Stimulated activated CD4-positive, alpha-beta T cell treated with anti-CD3 and anti-CD28 coated beads, Interleukin-1b, Interleukin-23, amount 100 ng/mL, for 1 hour (primary cell): ENCODE results near the gene HHAT.

Experiments used
- DNase-seq, 2 donors: peaks; one replicate each; pipeline ENCODE4 v3.0.0-alpha.2; 2020; ENCODE audit warnings: low read depth in 2 of 2

Gene HHAT

GRCh38 chr1:210551899-210552298 lies 223.2 kb downstream of the HHAT start:
- no peak for DNase-seq

GRCh38 chr1:210553711-210554110 lies 225.0 kb downstream of the HHAT start:
- no peak for DNase-seq

GRCh38 chr1:210554382-210554781 lies 225.7 kb downstream of the HHAT start:
- no peak for DNase-seq

DNA sequence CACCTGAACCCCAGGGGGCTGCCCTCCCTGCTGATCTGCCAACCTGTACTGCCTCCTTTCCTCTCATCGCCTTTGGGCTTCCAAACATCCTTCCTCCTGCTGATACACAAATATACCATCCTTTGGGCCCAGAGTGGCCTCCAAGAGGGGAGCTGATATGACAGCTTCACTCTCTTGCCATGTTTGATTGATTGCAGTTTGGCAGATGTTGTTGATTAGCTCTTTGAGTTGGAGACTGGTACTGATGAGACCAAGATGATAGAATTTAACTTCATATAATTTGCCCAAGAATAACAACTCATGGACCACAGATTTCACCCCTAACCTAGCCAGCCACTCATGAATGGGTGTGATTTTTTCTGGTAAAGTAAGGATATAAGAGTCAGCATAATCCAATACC lies 227.8 kb downstream of the HHAT start:
- no peak for DNase-seq

DNA sequence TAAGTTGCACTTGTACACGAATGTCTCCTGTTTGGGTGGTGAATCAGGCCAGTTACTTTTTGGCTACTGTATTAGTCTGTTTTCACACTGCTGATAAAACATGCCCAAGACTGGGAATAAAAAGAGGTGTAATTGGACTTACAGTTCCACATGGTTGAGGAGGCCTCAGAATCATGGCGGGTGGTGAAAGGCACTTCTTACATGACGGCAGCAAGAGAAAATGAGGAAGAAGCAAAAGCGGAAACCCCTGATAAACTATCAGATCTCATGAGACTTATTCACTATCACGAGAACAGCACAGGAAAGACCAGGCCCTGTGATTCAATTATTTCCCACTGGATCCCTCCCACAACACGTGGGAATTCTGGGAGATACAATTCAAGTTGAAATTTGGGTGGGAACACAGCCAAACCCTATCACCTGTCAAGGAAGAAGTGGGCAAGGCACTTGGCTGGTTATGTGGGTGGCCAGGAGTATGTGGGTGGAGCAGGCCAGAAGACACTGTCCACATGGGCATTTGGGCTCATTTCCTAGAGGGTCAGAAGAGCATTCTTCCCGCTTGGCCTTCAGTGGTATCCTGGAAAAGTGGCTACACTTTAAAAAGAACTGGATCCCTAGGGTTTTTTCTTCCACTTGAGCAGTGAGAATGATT lies 228.8 kb downstream of the HHAT start:
- no peak for DNase-seq

DNA sequence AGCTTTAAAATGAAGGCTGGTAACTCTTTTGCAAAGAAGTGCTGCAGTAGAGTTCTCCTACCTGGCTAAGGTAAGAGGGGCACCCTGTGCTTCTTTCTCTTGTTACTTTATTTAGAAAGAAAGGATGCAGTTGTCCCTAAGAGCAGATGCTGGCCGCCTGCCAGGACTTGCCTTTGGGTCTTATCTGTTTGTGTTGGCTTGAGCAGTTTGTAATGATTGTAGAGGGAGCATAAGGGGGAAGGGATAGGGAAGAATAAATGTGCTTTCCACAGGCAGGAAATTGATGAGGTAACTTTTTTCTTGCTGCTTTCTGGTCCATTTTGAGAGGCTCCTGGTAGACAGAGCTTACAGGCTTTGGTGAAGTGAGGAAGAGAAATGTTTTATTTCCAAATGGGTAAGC lies 229.6 kb downstream of the HHAT start:
- DNase-seq = no peak

DNA sequence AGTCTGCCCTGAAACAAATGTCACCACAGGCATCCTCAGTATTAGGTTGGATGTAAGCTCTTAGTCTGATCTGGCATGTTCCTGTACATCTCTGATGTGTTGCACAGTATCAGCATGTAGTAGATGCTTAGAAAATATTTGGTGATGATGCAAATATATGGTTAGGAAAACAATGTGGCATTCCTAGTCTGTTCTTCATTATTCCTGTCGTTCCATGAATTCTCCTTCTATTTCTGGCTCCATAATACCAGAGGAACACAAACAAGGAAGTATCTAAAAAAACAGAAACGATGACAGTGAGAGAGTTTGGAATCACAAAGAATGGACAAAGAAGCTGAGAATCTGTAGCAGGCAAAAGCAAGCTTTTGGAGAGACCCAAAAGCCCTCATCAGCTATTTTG lies 236.6 kb downstream of the HHAT start:
- DNase-seq = no peak

DNA sequence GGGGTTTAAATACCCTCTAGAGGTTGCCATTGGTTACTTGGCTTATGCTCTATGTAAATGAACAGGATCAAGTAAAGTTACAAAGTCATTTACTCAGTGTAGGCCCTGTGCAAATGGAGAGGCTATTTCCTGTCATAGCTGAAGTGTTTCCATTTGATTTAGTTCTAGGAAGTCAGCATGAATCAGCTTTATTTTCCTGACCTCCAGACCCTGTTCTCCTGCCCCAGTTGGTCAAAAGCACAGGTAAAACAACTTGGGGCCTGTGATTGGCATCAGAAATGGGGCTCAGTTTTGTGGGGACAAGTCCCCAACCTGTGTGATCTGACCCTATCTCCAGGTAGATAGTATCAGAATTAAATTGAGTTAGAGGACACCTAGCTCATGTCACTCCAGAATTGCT lies 239.9 kb downstream of the HHAT start:
- DNase-seq = no peak

GRCh38 chr1:210570116-210570515 lies 241.4 kb downstream of the HHAT start:
- no peak for DNase-seq

DNA sequence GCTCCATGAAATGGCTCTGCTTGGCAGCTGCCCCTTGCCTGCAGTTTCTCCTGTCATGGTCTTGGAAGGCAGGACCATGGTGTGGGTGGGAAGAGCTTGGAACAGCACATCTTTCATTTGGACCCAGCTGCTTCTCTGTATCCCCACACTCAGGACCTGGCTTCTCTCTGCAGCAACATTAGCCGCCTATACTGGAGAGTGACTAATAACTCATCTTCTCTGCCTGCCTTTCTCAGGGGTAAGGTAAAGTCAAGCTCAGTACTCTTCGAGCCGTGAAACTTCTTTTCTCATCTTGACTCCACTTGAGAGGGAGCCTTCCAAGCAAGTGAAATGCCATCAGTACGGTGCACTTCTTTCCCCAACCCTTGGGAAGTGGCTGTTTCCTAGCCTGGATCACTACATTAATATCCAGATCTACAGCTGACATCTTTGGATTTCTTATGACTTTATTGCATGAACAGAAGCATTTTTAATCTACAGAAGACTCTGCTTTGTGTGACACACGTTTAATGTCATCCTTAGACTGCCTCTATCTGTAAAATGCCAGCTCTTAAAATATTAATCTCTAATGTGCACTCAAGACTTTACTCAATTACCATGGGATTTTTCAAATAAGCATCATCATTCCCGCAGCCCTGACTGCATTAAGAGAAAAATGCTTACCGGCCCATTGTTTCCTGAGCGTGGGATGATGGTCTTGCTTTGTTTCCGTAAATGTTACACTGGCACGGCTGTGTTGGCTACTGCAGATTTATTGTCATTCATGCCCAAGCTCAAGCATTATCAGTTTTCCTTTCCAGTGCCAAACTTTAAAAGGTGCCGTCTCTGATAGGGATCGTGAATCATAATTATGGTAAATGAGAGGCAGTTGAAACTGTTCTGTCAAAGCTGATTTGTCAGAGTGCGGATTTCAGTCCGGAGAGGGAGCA lies 242.9 kb downstream of the HHAT start:
- DNase-seq = no peak

GRCh38 chr1:210573141-210573540 lies 244.4 kb downstream of the HHAT start:
- no peak for DNase-seq

DNA sequence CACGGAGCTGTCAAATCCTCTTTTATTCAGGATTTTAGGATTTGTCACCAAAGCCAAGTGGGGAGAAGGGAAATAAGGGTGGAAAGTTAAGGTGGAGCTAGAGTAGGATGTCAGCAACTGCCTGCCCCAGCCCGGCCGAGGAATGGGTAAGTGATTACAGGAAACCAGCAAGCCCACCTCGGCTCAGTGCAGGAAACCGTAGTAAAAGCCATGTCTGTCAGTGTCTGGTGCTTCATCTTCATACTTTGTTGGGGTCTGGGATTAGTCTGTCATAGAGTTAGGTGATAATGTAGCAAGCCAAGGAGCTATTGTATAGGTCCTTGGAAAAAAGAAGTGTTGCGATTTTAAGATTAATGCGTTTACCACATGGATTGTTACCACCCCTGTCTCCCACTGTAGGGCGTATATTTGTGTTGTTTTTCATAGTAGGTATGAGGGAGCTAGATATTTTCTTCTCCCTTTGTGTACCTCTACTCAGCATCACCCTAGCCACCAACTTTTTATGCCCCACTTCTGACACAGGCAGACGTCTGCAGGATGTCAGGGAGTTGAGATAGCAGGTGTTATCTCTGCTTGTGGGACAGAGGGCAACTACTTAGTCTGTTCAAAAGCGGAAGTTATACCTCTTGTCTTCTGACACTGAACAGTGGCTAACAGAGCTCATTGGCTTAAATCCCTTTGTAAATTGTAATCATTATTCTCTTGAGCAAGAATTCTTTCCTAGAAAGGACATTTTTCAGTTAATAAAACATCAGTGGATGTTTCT lies 253.7 kb downstream of the HHAT start:
- DNase-seq = no peak

DNA sequence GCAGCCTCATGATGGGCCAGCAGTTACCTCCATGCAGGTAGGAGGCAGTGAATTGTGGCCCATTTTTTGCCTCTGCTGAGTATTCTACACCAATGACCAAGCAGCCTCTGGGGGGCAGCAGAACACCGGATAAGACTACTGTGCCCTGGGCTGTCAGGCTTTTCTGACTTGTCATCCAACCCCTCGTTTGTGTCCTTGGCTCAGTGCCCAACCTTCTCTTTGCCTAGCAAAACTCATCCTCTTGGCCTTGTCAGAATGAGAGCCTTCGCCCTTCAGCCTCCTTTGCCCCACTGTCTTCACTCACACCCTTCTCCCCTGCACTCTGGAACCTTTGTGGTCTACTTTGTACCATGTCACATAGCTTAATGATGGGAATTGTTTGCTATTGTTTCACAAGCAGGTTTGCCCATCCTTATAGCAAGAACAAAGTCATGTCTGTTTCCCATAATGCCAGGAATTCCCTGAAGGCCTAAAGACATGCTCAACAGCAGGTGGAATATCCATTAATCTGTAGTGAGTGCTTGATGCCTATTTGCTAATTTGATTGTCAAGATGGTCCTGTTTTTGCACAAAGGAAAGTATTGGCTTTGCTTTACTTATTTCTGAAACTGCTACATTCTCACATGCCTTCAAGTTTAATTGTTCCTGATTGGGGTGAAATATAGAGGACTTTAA lies 255.9 kb downstream of the HHAT start:
- DNase-seq = peak in 1 of 2 donors; percentile 49

GRCh38 chr1:210586771-210587170 lies 258.1 kb downstream of the HHAT start:
- no peak for DNase-seq

DNA sequence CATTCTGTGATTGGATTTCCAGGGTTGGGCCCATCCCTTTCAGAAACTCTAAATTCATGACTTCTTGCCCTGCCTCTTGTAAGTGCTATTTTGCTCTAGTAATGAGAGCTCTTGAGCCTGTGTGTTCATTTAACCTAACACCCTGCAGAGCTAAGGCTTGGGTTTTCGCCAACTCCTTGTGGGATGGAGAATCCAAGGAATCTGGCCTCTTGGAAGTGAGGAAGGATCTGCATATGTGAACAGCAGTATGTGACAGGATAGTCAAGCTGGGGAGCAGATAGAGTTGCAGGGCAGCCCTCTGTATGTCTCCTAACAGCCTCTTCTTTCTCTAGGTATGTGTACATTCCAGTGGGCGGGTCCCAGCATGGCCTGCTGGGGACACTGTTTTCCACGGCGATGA lies 258.9 kb downstream of the HHAT start:
- DNase-seq = no peak

DNA sequence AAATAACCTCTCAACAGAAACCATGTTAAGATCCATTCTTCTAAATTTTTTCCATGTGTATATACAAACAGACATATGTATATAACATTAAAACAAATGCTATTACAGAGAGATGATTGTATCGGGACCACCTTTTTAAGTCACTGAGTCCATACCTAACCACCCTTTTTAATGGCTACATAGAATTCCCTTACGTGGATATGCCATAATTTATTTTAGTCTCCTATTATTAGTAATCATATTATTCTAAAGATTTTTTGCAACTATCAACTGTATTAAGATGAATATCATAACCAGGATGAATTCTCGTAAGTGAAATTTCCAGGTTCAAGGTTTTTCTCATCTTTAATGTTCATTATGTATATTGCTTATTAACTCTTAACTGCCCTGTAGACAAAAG lies 259.7 kb downstream of the HHAT start:
- no peak for DNase-seq

DNA sequence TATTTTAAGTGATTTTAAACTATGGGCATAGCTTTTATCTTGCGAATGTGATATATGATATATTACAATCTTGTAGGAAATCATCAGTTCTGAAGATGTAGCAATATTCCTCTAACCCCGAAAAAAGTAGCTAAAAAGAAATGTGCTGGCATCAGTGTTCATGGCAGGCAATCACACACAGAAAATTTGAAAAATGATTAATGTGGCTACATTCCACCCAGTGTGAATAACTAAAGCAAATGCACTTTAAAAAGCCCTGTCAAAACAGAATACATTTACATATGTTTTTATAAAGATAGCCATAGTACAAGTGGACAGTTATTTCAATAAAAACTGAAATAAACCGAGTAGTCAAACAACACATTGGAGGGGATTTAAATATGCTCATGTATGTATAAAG lies 260.2 kb downstream of the HHAT start:
- DNase-seq = no peak

DNA sequence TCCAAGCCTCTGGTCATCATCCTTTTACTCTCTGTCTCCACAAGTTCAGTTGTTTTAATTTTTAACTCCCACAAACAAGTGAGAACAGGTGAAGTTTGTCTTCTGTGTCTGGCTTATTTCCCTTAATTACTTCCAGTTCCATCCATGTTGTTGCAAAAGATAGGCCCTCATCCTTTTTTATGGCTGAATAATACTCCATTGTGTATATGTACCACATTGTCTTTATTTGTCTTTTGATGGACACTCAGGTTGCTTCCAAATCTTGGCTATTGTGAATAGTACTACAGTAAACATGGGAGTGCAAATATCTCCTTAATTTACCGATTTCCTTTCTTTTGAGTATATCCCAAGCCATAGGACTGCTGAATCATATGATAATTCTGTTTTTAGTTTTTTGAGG lies 262.5 kb downstream of the HHAT start:
- no peak for DNase-seq

DNA sequence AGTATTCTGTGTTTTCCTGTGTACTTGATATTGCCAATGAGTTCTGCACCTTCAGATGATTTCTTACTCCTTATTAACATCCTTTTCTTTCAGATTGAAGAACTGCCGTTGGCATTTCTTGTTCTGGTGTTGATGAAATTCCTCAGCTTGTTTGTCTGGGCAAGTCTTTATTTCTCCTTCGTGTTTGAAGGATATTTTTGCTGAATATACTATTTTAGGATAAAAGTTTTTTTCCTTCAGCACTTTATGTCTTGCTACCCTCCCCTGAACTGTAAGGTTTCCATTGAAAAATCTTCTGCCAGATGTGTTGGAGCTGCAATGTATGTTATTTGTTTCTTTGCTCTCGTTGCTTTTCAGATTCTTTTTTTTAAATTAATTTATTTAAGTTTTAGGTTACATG lies 265.9 kb downstream of the HHAT start:
- no peak for DNase-seq

DNA sequence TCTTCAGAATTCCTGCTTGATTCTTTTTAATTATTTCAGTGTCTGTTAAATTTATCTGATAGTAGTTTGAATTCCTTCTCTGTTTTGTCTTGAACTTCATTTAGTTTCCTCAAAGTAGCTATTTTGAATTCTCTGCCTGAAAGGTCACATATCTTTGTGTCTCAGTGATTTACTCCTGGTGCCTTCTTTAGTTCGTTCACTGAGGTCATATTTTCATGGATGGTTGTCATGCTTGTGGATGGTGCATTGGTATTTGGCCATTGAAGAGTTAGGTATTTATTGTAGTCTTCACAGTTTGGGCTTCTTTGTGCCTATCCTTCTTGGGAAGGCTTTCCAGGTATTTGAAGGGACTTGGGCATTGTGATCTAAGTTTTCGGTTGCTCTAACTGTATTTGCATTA lies 267.9 kb downstream of the HHAT start:
- DNase-seq = no peak

DNA sequence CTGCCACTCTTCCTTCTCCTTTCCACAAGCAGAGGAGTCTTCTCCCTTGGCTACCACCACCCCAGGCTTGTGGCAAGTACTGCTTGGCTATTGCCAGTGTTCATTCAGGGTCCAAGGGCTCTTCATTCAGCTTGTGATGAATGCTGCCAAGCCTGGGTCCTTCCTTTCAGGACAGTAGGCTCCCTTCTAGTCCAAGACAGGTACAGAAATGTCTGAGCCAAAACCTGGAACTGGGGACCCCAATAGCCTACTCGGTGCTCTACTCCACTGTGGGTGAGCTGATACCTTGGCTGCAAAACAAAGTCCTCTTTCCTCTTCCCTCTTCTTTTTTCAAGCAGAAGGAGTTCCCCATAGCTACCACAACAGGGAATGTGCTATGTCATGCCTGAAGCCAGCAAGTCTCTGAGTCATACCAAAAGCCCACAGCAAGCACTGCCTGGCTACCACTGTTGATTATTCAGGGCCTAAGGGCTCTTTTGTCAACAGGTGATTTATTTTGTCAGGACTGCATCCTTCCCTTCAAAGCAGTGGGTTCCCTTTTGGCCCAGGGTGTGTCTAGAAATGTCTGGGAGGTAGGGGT lies 268.9 kb downstream of the HHAT start:
- DNase-seq = no peak
